Airway epithelial cell (primary cell): Measurements from ENCODE around the gene ANAPC16. TPM values are rescaled to one million over a fixed set of nuclear protein-coding genes. Genes with fewer than 3 reads are reported as not detected.

Experiments used
- total RNA-seq: library from RNA; depleted of rRNA; stranded (reverse); fragments of >200 nt; gene quantifications from 2 replicates; pipeline ENCODE4 v1.2.3, GENCODE V29; 2015

ANAPC16 gene
- 36.6 and 64.7 TPM in 2 replicates for total RNA-seq

GRCh38 chr10:72215611-72216549 lies at the start of gene ANAPC16, which contains the start of gene ASCC1:
Gene ANAPC16, plus strand, starts transcription at chr10:72216012. Its CDS starts 7,903 bp downstream, at chr10:72223915.
Gene ASCC1, minus strand, starts transcription at chr10:72216276. Its CDS starts 2,978 bp downstream, at chr10:72213298.

GRCh38 chr10:72273410-72274212 lies 57.8 kb downstream of the ANAPC16 start, which contains the start of gene DDIT4:
Gene DDIT4, plus strand, starts transcription at chr10:72273924. Its CDS starts 293 bp downstream, at chr10:72274217.

Other genes with a start within 250 kb of the ANAPC16 start
- not detected in 2 replicates for gene SPOCK2, start 127.5 kb upstream of the ANAPC16 start, total RNA-seq
- gene ASCC1, start 264 bp downstream of the ANAPC16 start, total RNA-seq = 26.0 and 29.6 TPM in 2 replicates
- gene DDIT4, start 57.9 kb downstream of the ANAPC16 start, total RNA-seq = 1,158 and 1,321 TPM in 2 replicates
- 17.0 and 26.3 TPM in 2 replicates for gene DNAJB12, start 138.9 kb downstream of the ANAPC16 start, total RNA-seq